K562 (cell line): ENCODE results near the gene PPP3CB. TPM values are rescaled to one million over a fixed set of nuclear protein-coding genes. Genes with fewer than 3 reads are reported as not detected.

Source experiments
- CBX1 ChIP-seq: sonication (generic); IDR thresholded peaks from 2 replicates; pipeline ENCODE4 v1.6.1; 2016; ENCODE audit warnings: antibody characterized with exemption, low read depth, mild to moderate bottlenecking
- CEBPB ChIP-seq: fragments of 450-650 bp; IDR thresholded peaks from 2 replicates; pipeline ENCODE4 v1.6.1; 2016; ENCODE audit warnings: missing genetic modification characterization, missing compliant biosample characterization
- CREB5 ChIP-seq: fragments of 250-450 bp; sonication (Bioruptor Pico); IDR thresholded peaks from 2 replicates; pipeline ENCODE4 v1.5.0; 2020; ENCODE audit warnings: mild to moderate bottlenecking
- DACH1 ChIP-seq: fragments of 450-650 bp; IDR thresholded peaks from 2 replicates; pipeline ENCODE4 v1.6.1; 2018; ENCODE audit not compliant: partially characterized antibody
- E2F3 ChIP-seq: fragments of 250-450 bp; sonication (Bioruptor Pico); IDR thresholded peaks from 2 replicates; pipeline ENCODE4 v1.4.0; 2020; ENCODE audit warnings: mild to moderate bottlenecking
- ELF4 ChIP-seq: fragments of 450-650 bp; formaldehyde crosslinking; IDR thresholded peaks from 2 replicates; pipeline ENCODE4 v1.4.0; 2022; ENCODE audit warnings: missing genetic modification characterization
- ERF ChIP-seq: fragments of 450-650 bp; formaldehyde crosslinking; IDR thresholded peaks from 2 replicates; pipeline ENCODE4 v1.4.0; 2020; ENCODE audit warnings: mild to moderate bottlenecking, mixed read lengths
- GTF2A2 ChIP-seq: IDR thresholded peaks from 2 replicates; pipeline ENCODE4 v1.6.1; 2016; ENCODE audit warnings: mild to moderate bottlenecking, missing genetic modification characterization, missing compliant biosample characterization
- KLF1 ChIP-seq: fragments of 450-650 bp; IDR thresholded peaks from 2 replicates; pipeline ENCODE4 v1.6.1; 2016; ENCODE audit warnings: missing genetic modification characterization, missing compliant biosample characterization
- MED1 ChIP-seq: sonication (generic); formaldehyde crosslinking; IDR thresholded peaks from 2 replicates; pipeline ENCODE4 v1.8.1; 2023; ENCODE audit warnings: missing genetic modification reagents, borderline replicate concordance
- MTA2 ChIP-seq: fragments of 450-650 bp; IDR thresholded peaks from 2 replicates; pipeline ENCODE4 v1.6.1; 2016; ENCODE audit warnings: low read depth
- NR3C1 ChIP-seq: sonication (generic); formaldehyde crosslinking; IDR thresholded peaks from 2 replicates; pipeline ENCODE4 v1.8.1; 2022; ENCODE audit warnings: missing genetic modification reagents
- RBBP5 ChIP-seq: fragments of 200-600 bp; sonication (generic); IDR thresholded peaks from 2 replicates; pipeline ENCODE4 v1.6.1; 2012; ENCODE audit warnings: borderline replicate concordance, mild to moderate bottlenecking, low read length, control low read depth, inconsistent platforms; ENCODE audit not compliant: insufficient read depth, poor library complexity, severe bottlenecking
- SMARCB1 ChIP-seq: IDR thresholded peaks from 2 replicates; pipeline ENCODE4 v1.6.1; 2011; ENCODE audit warnings: improper control_type of control experiment, low read depth; ENCODE audit not compliant: insufficient read length
- SOX6 ChIP-seq: fragments of 450-650 bp; IDR thresholded peaks from 2 replicates; pipeline ENCODE4 v1.6.1; 2014; ENCODE audit warnings: mild to moderate bottlenecking
- STAG1 ChIP-seq: sonication (generic); formaldehyde crosslinking; IDR thresholded peaks from 2 replicates; pipeline ENCODE4 v1.5.0; 2020; ENCODE audit warnings: missing genetic modification reagents, borderline replicate concordance
- SUPT5H ChIP-seq: fragments of 450-650 bp; IDR thresholded peaks from 2 replicates; pipeline ENCODE4 v1.6.1; 2016
- ZBTB2 ChIP-seq: fragments of 450-650 bp; IDR thresholded peaks from 2 replicates; pipeline ENCODE4 v1.6.1; 2016; ENCODE audit warnings: antibody characterized with exemption
- ZMIZ1 ChIP-seq, 2 experiments: fragments of 150-350 bp in 1 of 2; IDR thresholded peaks; 2 replicates each; pipeline ENCODE4 v1.6.1; 2012 to 2016; ENCODE audit warnings: low read depth in 2 of 2, low read length in 2 of 2, mild to moderate bottlenecking in 1 of 2, moderate library complexity in 1 of 2
- ZNF263 ChIP-seq: sonication (generic); formaldehyde crosslinking; IDR thresholded peaks from 2 replicates; pipeline ENCODE4 v1.8.0; 2022; ENCODE audit warnings: mild to moderate bottlenecking, missing genetic modification reagents, borderline replicate concordance
- ZNF316 ChIP-seq: fragments of 450-650 bp; IDR thresholded peaks from 2 replicates; pipeline ENCODE4 v1.6.1; 2016
- ZNF589 ChIP-seq: fragments of 200-800 bp; sonication (Bioruptor generic); IDR thresholded peaks from 2 replicates; pipeline ENCODE4 v1.6.1; 2016; ENCODE audit warnings: low read depth, missing genetic modification characterization, missing compliant biosample characterization
- polyA plus RNA-seq, 8 experiments: library from polyadenylated mRNA; depleted of rRNA in 4 of 8; stranded (reverse) in 5 of 8; unstranded in 3 of 8; fragments of >200 nt; fragmentation: Nextera tagmentation in 2 of 8; fragmentation: Illumina TruSeq in 1 of 8; extraction: Ambion mirVana in 2 of 8; extraction: Trizol in 1 of 8; gene quantifications; 2 replicates each; pipeline versions ENCODE4 v1.2.1 to v1.2.3, GENCODE V29; 2011 to 2014; ENCODE audit warnings: inconsistent platforms in 1 of 8, missing spikeins in 1 of 8
- total RNA-seq, 7 experiments: library from RNA; depleted of rRNA in 6 of 7; stranded (reverse); fragments of >200 nt in 6 of 7; fragmentation: Illumina TruSeq in 2 of 7; extraction: Trizol in 2 of 7; gene quantifications; 2 replicates each; pipeline versions ENCODE4 v1.2.1 to v1.2.3, GENCODE V29; 2011 to 2021; ENCODE audit warnings: low replicate concordance in 1 of 7
- TF ChIP-seq, protein P1 (sequence below): fragments of 250-450 bp; sonication (Bioruptor Pico); IDR thresholded peaks from 2 replicates; pipeline ENCODE4 v1.8.0; 2021; ENCODE audit warnings: mild to moderate bottlenecking, moderate library complexity

The PPP3CB gene
- total and polyA plus RNA-seq, 9 of the 15 experiments (the other 6 are each of a cell fraction or from before 2014, with no cell fraction given): 9.6 to 27.6 (median 17.8) TPM

DNA sequence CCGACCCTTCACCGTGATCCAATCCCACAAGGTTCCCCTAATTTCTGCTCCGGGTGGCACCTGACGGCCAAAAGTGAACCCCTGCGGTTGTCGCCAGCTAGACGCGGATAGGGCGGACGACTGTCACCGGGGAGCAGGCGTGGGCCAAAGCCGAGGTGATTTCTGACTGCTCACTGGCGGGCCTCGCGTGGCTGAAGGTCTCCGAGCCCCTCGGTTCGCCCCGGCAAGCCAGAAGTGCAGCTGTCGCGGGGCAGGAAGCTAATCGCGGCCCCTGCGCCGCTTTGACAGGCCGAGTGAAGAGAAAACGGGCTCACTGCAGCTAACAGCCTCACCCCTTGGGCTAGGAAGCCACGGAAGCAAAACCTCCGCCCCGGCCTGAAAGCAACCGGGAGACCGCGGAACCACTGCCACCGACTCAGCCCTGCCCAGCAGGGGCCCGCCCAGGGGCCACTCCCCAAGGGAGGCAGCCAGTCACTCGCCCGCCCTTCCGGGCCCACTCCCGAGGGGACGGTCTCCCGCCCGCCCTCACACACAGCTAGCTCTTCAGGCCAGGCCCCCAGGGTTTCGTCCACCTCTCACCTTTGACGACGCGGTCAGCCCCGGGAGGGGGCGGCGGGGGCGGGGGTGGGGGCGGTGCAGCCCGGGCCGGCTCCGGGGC lies 469 bp downstream of the PPP3CB start (continued):
- TF ChIP-seq ZMIZ1 (IDR thresholded peaks at IDR 0.05; ENCODE audit: low read depth in 2 of 2, low read length in 2 of 2): 0 out of 4 replicates have a peak, but pooled peaks of 1 of the 2 experiments have one; percentile 14
- peak; percentile 87 for TF ChIP-seq SUPT5H
- peak; percentile 64; the same call in 1 of the 2 replicates for TF ChIP-seq ZNF589 (CRISPR knock-in tag)
- no peak for TF ChIP-seq DACH1
- no peak for TF ChIP-seq STAG1 (CRISPR knock-in tag)
- TF ChIP-seq ZBTB2: no peak; the same call in 1 of the 2 replicates
- TF ChIP-seq MTA2: no peak
- no peak for TF ChIP-seq E2F3 (CRISPR knock-in tag)
- TF ChIP-seq NR3C1 (CRISPR knock-in tag): no peak
- peak; percentile 42; the same call in 1 of the 2 replicates for TF ChIP-seq ERF (CRISPR knock-in tag)
- peak; percentile 92 for TF ChIP-seq KLF1 (tag)
- TF ChIP-seq, protein P1, sequence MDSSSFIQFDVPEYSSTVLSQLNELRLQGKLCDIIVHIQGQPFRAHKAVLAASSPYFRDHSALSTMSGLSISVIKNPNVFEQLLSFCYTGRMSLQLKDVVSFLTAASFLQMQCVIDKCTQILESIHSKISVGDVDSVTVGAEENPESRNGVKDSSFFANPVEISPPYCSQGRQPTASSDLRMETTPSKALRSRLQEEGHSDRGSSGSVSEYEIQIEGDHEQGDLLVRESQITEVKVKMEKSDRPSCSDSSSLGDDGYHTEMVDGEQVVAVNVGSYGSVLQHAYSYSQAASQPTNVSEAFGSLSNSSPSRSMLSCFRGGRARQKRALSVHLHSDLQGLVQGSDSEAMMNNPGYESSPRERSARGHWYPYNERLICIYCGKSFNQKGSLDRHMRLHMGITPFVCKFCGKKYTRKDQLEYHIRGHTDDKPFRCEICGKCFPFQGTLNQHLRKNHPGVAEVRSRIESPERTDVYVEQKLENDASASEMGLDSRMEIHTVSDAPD (CRISPR knock-in tag): no peak
- peak; percentile 42 for TF ChIP-seq CBX1
- TF ChIP-seq SMARCB1: no peak
- TF ChIP-seq SOX6: peak; percentile 20; the same call in 1 of the 2 replicates
- TF ChIP-seq ZNF316: no peak
- TF ChIP-seq ELF4: peak; percentile 22; the same call in 1 of the 2 replicates
- peak; percentile 95 for TF ChIP-seq RBBP5
- no peak for TF ChIP-seq CREB5 (CRISPR knock-in tag)
- TF ChIP-seq MED1 (CRISPR knock-in tag): no peak
- no peak for TF ChIP-seq ZNF263 (CRISPR knock-in tag)
- no peak for TF ChIP-seq CEBPB (tag)
- no peak for TF ChIP-seq GTF2A2
